RPMI7951 (cell line): ENCODE results near the gene TP73. TPM values are rescaled to one million over a fixed set of nuclear protein-coding genes. Genes with fewer than 3 reads are reported as not detected.

Experiments used
- DNase-seq: peaks from one replicate; pipeline ENCODE4 v3.0.0-alpha.2; 2012; ENCODE audit warnings: low read depth
- total RNA-seq: library from RNA; depleted of rRNA; stranded (reverse); fragments of >200 nt; shearing (Covaris generic); gene quantifications from 2 replicates; pipeline ENCODE4 v1.2.3, GENCODE V29; 2014

TP73 gene
- total RNA-seq, 1 experiment from 2014 or later, result not detected

- DNase-seq, result no peak
These were observed 36.2 kb downstream of the TP73 start for GRCh38 chr1:3688356-3689137.

DNA sequence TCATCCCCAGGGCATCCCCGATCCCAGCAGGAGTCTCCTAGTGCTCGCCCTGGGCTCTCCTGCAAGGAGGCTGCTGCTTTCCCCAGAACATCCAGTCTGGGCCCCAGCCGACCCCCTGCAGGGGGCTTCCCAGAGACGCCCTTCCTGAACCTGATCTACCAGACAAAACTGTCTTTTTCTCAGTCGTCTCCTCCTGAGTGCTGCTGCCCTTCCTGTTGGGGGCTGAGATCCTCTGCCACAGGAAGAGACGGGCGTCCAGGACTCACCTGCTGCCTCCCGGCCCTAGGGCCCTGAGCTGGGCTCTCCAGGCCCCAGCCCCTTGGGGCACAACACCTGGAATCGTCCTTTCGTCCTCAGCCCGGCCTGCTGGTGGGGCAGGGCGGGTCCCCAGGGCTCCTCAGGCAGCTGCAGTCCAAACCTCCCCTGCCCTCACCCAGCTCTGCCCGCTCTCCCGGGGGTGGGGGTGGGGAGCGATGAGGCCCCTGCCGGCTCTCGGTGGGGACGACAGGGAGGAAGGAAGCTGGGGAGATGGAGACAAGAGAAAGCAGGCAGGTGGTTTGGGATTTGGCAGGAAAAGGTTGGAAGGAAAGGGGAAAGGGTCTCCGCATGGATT lies 36.9 kb downstream of the TP73 start:
- DNase-seq, result no peak

DNA sequence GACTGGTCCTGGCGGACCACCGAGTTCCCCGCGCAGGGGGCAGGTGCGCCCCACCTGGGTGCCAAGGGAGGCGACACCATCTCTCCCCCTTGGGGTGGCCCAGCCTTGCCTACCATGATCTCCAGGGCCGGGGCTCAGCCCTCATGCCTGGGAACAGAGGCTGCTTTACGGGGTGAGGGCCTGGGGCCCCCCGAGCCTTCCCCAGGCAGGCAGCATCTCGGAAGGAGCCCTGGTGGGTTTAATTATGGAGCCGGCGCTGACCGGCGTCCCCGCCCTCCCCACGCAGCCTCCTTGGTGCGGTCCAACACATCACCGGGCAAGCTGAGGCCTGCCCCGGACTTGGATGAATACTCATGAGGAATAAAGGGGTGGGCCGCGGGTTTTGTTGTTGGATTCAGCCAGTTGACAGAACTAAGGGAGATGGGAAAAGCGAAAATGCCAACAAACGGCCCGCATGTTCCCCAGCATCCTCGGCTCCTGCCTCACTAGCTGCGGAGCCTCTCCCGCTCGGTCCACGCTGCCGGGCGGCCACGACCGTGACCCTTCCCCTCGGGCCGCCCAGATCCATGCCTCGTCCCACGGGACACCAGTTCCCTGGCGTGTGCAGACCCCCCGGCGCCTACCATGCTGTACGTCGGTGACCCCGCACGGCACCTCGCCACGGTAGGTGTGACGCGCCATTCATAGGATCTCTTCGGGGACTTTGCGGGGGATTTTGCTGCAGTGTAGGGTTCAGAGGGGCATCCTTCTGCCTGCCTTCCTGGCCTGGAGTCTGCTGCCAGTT lies 38.2 kb downstream of the TP73 start:
- no peak for DNase-seq

DNA sequence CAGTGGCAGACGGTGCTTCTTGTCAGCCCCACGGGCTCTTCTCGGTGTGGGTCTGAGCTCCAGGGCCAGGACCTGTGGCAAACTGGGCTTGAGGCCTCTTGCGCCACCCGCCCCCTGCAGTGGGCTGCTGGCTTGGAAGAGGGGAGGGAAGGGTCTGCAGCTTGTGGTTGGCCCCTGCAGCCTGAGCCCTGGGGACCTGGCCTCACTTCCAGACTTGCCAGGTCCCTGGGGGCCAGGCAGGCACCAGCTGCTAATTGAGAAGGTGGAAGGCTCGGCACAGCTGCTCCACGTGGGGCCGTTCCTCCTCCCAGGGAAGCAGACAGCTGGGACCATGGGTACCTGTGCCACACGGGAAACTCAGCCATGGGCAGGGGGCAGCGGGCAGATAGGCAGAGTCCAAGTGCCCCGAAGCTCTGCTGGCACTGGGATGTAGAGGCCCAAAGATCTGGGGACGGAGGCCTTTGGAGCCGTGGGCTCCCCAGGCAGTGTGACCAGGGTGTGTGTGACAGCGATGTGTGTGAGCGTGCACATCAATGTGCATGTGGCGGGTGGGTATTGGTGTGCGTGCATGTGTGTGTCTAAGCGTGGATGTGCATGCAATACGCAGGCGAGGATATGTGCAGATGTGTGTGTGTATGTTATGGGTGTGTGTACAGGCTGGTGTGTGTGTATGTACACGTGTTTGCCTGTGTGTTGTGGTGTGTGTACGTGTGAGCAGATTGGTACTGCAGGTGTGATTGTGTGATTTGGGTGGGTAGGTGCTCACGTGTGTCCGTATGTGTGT lies 39.3 kb downstream of the TP73 start:
- no peak for DNase-seq

GRCh38 chr1:3692598-3692997 lies 40.3 kb downstream of the TP73 start:
- no peak for DNase-seq

GRCh38 chr1:3693321-3693720 lies 41.0 kb downstream of the TP73 start:
- DNase-seq, result no peak

DNA sequence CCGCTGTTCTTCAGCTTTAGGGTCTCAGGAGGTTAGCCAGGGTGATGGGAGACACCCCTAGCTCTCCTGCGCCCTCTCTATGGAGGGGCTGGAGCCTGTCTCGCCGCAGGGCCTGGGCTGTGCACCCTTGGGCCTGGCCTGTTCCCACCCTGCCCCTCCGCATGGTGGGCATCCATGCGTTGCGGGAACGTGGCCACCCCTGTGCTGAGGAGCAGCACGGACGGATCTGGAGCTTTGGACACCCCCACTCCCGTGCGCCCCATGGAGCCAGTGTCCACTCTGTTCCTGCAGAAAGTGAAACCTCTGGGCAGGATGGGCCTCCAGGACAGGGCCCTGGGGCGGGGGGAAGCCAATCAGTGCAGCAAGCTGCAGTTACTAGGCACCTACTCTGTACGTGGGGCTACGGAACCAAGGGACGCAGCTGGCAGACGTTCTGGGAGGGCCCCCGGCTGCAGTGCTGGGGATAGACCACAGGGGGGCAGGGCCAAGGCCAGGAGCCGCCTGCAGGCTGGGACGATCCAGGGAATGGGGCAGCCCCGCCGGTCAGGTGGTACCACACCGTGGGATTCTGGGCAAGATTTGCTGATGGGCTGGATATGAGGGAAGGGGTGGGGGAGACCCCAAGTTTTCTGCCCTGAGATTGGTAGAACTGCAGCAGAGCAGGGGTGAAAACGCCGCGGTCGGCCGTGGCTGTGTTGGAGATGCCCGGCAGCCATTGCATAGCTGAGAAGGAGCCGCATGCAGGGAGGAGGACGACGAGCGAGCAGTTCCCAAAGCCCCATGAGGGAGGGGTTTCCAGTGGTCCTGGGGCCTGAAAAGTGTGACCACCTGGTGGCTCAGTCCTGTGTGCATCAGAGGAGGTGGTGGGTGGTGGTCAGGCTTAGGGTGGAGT lies 43.3 kb downstream of the TP73 start:
- DNase-seq, result peak; percentile 21

GRCh38 chr1:3696689-3697088 lies 44.4 kb downstream of the TP73 start:
- DNase-seq, result no peak

- DNase-seq, result no peak
These were observed 44.8 kb downstream of the TP73 start for GRCh38 chr1:3697104-3697503.

GRCh38 chr1:3697810-3698209 lies 45.5 kb downstream of the TP73 start:
- DNase-seq, result no peak

GRCh38 chr1:3698660-3699408 lies 46.5 kb downstream of the TP73 start:
- DNase-seq, result no peak

GRCh38 chr1:3699596-3699995 lies 47.3 kb downstream of the TP73 start:
- DNase-seq, result no peak

DNA sequence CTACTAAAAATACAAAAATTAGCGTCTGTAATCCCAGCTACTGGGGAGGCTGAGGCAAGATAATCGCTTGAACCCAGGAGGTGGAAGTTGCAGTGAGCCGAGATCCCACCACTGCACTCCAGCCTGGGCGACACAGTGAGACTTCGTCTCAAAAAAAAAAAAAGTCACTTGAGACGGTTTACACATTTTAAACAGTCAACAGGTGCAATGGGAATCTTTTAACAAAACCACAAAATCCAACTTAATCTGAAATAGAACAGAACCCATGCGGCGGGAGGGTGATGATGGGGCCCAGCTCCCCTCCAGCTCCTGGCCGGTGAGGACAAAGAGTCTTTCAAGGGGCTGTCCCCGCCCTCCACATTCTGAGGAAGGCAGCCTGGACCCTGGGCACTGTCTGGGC lies 48.3 kb downstream of the TP73 start:
- DNase-seq, result no peak

DNA sequence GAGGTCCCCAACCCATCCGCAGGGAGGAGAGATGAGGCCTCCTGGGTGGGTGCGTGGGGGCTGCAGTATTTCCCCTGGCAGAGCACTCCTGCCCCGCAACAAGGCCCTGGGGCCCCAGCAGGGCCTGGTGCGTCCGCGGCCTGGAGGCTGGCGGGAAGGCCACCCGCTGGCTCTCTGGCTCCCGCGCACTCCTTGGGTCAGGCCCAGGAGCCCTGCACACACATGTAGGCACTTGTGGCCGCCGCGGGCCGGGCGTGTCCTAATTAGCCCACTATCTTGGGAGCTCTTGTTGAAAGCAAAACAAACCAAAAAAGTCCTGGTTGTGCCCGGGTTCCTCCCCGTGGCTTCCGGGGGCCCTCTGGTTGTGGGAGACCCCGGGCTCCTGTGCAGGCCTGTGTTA lies 50.2 kb downstream of the TP73 start:
- no peak for DNase-seq

DNA sequence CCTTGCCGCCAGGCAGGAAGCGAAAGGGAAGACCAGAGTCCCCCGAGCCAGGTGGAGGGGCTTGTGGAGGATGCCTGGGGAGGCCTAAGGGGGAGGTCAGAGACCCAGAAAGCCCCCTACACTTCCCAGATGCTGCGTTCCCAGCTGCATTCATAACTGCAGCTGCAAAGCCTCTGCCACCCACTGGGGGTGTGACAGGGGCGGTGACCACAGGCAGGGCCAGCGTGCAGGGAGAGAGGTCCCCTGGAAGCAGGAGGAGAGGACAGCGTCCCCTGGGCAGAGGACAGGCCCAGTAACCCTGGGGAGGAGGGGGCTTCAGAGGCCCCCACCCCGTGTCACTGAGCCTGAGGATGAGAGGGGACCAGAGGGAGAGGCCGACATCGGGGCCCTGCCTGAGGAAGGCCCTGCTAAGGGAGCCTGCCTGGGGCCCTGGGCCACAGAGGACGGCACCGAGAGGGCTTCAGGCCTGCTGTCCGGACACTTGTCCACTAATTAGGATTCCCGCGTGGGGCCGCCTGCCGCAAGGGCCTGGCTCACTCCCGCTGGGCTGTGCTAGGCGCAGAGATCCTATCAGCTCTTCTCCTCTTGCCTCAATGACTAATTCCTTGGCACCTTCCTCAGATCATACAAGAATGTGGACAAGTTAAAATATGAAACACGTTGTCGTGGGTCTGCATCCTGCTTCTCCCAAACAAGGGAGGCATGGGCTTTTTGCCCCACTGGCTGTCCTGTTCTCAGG lies 50.8 kb downstream of the TP73 start:
- no peak for DNase-seq

- DNase-seq, result no peak
These were observed 51.6 kb downstream of the TP73 start for GRCh38 chr1:3703786-3704371.

DNA sequence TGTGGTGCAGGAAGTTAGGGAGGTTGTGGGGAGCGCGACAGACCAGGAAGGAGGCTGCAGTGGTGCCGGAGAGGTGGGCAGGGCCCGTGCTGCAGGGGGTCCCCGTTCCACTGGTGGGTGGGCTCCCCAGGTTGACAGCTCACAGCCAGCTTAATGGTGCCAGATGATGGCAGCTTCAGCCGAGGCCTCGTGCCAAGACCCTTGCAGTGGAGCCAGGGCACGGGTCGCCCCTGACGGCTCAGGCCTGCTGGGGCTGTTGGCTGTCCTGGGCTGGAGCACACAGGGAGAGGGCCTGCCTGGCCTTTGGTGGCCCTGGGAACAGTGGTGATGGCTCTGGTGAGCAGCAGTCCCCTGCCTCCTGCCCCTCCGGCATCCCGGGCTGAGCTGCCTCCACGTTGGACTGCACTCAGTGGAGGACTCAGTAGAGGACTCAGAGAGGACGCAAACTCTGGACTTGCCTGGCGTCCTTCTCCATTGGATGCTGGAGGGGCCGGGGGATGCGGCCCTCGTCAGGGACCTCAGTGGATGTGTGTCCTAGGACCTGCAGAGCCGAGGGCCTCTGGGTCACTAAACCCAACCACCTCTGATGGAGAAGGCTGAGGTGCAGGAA lies 53.1 kb downstream of the TP73 start:
- no peak for DNase-seq

- DNase-seq, result no peak
These were observed 54.5 kb downstream of the TP73 start for GRCh38 chr1:3706651-3707297.
